Duodenal mucosa (tissue), 2 donors: ENCODE results near the gene ANKRD44.

Experiments used
- H3K27ac ChIP-seq: one replicate; pipeline ENCODE4 v1.7.0; 2013; ENCODE audit warnings: low read depth, low read length
- H3K27me3 ChIP-seq, 2 donors: one replicate each; pipeline ENCODE4 v1.7.0; 2013; ENCODE audit warnings: low read length in 2 of 2, control low read depth in 1 of 2; ENCODE audit not compliant: insufficient read depth in 2 of 2, control insufficient read depth in 1 of 2
- H3K36me3 ChIP-seq, 2 donors: one replicate each; pipeline ENCODE4 v1.7.0; 2013; ENCODE audit warnings: low read length in 2 of 2, control low read depth in 1 of 2; ENCODE audit not compliant: insufficient read depth in 2 of 2, control insufficient read depth in 1 of 2
- H3K4me1 ChIP-seq, 2 donors: one replicate each; pipeline ENCODE4 v1.7.0; 2013; ENCODE audit warnings: low read length in 2 of 2, control low read depth in 1 of 2; ENCODE audit not compliant: insufficient read depth in 2 of 2, control insufficient read depth in 1 of 2
- H3K4me3 ChIP-seq, 2 donors: one replicate each; pipeline ENCODE4 v1.7.0; 2013; ENCODE audit warnings: low read length in 2 of 2, low read depth in 1 of 2
- H3K9ac ChIP-seq, 2 donors: one replicate each; pipeline ENCODE4 v1.7.0; 2013; ENCODE audit warnings: low read length in 2 of 2, low read depth in 1 of 2
- H3K9me3 ChIP-seq, 2 donors: one replicate each; pipeline ENCODE4 v1.7.0; 2013; ENCODE audit warnings: low read length in 2 of 2, control low read depth in 1 of 2; ENCODE audit not compliant: control insufficient read depth in 1 of 2

The ANKRD44 gene

DNA sequence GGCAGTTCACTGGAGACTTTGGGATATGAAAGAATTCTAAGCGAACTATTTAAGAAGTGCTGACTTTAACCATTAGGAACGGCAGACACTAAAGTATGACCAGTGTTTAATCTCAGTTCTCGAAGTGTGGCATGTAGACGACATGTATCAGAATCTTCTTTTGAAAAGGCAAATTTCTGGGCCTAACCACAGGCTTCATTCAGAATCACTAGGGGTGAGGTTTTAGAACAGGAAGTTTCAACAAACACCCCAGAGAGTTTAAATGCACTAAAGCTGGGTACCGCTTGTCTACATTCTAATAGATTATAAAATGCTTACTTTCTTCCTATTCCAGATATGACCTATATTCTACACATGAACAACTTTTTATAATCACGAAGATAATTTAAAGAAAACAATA lies 180.3 kb downstream of the ANKRD44 start:
- no peak overlapping the region for H3K4me3 ChIP-seq
- H3K36me3 ChIP-seq: no peaks in the 10 kb centered on the region
- H3K4me1 ChIP-seq: peaks cover 0 to 5% of the 10 kb centered on the region in 2 donors
- H3K9ac ChIP-seq: no peak overlapping the region
- H3K27me3 ChIP-seq: no peaks in the 10 kb centered on the region
- no peak overlapping the region for H3K27ac ChIP-seq
- H3K9me3 ChIP-seq: no peaks in the 10 kb centered on the region

- H3K4me1 ChIP-seq: peaks cover 0 to 5% of the 10 kb centered on the region in 2 donors
- no peak overlapping the region for H3K9ac ChIP-seq
- no peak overlapping the region for H3K27ac ChIP-seq
- no peaks in the 10 kb centered on the region for H3K9me3 ChIP-seq
- H3K27me3 ChIP-seq: no peaks in the 10 kb centered on the region
- H3K4me3 ChIP-seq: no peak overlapping the region
- H3K36me3 ChIP-seq: peaks cover 0 to 3% of the 10 kb centered on the region in 2 donors
Observed at GRCh38 chr2:197128897-197129296, 181.7 kb downstream of the ANKRD44 start.

- H3K27ac ChIP-seq: no peak overlapping the region
- H3K9ac ChIP-seq: no peak overlapping the region
- no peaks in the 10 kb centered on the region for H3K9me3 ChIP-seq
- peaks cover 0 to 5% of the 10 kb centered on the region in 2 donors for H3K4me1 ChIP-seq
- H3K4me3 ChIP-seq: no peak overlapping the region
- peaks cover 0 to 3% of the 10 kb centered on the region in 2 donors for H3K36me3 ChIP-seq
- no peaks in the 10 kb centered on the region for H3K27me3 ChIP-seq
Observed at GRCh38 chr2:197128126-197128525, 182.5 kb downstream of the ANKRD44 start.

DNA sequence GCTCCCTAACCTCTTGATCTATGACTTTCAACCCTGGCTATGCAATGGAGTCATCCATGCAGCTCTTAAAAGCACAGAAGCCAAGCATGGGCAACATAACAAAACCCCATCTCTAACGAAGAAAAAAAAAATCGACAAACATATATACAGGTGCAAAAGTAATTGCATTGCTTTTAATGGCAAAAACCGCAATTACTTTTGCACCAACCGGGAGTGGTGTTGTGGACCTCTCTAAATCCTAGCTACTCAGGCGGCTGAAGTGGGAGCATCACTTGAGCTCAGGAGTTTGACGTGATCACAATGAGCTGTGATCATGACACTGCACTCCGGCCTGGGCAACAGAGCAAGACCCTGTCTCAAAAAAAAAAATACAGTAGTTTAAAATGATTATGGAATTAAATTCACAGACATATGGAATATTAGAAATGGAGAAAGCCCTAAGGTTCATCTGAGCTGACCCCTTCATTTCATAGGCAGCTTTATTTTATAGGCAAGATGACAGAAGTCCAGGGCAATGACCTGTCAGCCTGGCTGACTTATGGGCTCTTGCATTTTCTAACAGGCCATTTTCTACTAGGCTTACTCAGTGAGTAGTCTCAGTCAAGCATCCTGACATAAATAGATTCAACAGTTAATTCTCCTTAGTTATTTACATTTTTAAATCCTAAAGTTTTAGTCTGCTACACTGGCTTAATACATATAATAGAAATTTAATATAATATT lies 183.8 kb downstream of the ANKRD44 start:
- Histone ChIP-seq H3K27ac (no peak overlapping the region), H3K27me3 (no peaks in the 10 kb centered on the region), H3K36me3 (peaks cover 3% of the 10 kb centered on the region in 2 donors), H3K4me1 (peaks cover 0 to 5% of the 10 kb centered on the region in 2 donors), H3K9me3 (no peaks in the 10 kb centered on the region), H3K9ac (no peak overlapping the region), H3K4me3 (no peak overlapping the region)

DNA sequence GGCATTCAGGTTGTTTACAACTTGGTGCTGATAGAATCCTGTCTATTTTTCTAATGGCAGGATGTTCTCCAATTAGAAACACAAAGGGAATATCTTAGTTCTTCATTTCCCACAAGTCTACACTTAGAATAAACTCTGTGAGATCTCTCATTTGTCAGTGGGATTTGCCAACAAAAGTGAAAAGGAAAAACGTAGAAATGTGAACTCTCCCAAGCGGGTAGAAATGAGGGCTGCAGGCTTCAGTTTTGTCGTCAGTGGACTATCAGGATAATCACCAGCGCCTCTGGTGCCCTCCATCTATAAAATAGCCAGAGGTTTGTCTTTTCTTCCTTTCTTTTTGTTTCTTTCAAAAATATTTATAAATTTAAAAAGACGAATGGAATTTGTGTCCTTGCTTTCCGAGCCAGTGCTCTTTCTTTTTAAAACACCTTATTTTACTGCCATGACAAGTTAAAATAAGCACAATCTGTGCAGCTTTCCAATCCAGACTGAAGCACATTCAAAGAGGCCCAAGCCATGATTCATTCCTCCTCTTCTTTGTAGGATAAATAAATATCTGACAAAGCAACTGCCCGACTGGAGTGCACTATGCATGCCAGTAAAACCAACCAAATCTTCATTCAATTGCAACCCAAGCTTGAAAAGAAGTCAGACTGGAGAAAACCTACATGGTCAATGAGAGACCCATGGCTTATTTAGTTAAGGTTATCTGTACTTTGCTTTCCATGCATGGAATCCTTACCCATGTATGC lies 185.8 kb downstream of the ANKRD44 start:
- H3K27ac ChIP-seq: no peak overlapping the region
- peaks cover 3 to 14% of the 10 kb centered on the region in 2 donors for H3K36me3 ChIP-seq
- H3K4me3 ChIP-seq: no peak overlapping the region
- H3K4me1 ChIP-seq: peaks cover 0 to 3% of the 10 kb centered on the region in 2 donors
- H3K27me3 ChIP-seq: no peaks in the 10 kb centered on the region
- no peaks in the 10 kb centered on the region for H3K9me3 ChIP-seq
- H3K9ac ChIP-seq: no peak overlapping the region

DNA sequence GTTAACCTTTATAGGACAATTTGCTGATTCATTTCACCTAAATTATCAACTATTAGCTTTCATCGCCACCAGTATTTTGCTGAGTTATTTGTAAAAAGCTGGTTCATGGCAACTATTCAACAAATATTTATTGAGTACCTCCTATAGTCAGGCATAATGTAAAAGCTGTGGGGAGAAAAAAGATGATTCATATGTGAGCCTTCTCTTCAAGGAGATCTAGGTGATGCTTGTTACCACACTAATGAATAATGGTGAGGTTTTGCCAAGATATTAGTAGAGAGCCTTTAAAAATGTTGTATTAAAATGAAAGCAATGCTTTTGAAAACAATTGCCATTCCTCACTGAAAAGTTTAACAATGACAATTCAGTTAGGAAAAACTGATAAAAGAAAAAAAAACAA lies 187.8 kb downstream of the ANKRD44 start:
- Histone ChIP-seq H3K9me3 (no peaks in the 10 kb centered on the region), H3K4me3 (no peak overlapping the region), H3K27ac (no peak overlapping the region), H3K9ac (no peak overlapping the region), H3K4me1 (no peaks in the 10 kb centered on the region), H3K27me3 (no peaks in the 10 kb centered on the region), H3K36me3 (peaks cover 6 to 16% of the 10 kb centered on the region in 2 donors)

DNA sequence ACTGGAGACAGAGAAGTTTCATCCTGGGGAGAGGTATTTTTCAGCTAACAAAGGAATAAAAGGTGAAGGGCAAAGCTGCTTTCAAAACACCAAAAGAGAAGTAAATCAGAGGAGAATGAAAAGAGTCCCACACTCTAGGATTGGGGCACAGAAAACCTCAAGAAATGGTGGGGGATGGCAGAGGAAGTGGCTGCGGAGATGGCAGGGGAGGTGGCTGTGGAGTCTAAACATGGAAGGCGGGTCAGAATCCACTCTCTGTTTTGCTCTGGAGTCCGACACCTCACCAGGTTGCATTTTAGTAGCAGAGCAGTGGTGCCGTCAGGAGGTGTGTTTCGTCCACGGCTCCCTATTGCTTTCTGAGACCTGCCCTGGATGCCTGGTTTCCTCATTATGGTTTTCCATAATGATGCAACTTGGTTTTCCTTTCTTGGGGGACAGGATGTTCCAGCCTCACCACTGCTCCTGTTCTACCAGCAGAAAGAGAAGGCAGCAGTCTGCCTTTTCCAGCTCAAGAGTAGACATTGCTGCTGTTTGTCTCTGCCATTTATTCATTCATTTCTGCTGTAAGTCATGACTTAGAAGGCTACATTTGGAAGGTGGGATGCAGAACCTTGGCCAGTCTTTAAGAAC lies 188.7 kb downstream of the ANKRD44 start:
- no peaks in the 10 kb centered on the region for H3K4me1 ChIP-seq

GRCh38 chr2:197121255-197121654 lies 189.3 kb downstream of the ANKRD44 start:
- no peak overlapping the region for H3K27ac ChIP-seq
- H3K9me3 ChIP-seq: no peaks in the 10 kb centered on the region
- peaks cover 6 to 16% of the 10 kb centered on the region in 2 donors for H3K36me3 ChIP-seq
- no peak overlapping the region for H3K9ac ChIP-seq
- H3K4me1 ChIP-seq: no peaks in the 10 kb centered on the region
- no peaks in the 10 kb centered on the region for H3K27me3 ChIP-seq
- H3K4me3 ChIP-seq: no peak overlapping the region

More for the DNA sequence above, 188.7 kb downstream of the ANKRD44 start:
- H3K4me3 ChIP-seq: no peak overlapping the region
- H3K27ac ChIP-seq: no peak overlapping the region
- H3K9ac ChIP-seq: no peak overlapping the region
- peaks cover 6 to 16% of the 10 kb centered on the region in 2 donors for H3K36me3 ChIP-seq
- H3K9me3 ChIP-seq: no peaks in the 10 kb centered on the region
- H3K27me3 ChIP-seq: no peaks in the 10 kb centered on the region

DNA sequence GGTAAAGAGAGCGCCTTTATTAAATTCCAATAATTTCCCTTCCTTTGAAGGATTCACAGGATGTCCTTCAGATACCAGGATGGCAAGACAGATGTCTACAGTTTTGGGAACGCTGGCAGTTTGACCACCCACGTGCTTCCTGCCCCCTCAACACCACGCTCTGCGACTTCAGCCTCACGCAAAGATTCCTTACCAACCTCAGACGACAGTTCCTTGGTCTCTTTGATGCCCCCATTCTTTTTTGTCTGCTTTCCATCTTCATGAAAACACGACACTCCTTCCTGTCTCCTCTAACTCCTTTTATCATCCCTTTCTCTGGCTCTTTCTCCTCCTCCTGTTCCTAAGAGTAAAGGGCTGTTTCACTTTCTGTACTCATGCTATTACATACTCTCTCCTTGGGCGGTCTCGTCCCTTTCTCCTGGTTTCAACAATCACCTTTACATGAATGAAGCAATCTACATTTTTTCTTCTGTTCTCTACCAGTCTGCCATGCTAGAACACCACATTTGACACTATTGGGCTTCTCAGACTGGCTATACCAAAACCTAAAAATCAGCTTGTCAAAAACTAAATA lies 194.2 kb downstream of the ANKRD44 start:
- Histone ChIP-seq H3K4me3 (no peak overlapping the region), H3K27ac (no peak overlapping the region), H3K9me3 (no peaks in the 10 kb centered on the region), H3K36me3 (peaks cover 3 to 10% of the 10 kb centered on the region in 2 donors), H3K9ac (no peak overlapping the region), H3K27me3 (no peaks in the 10 kb centered on the region), H3K4me1 (peaks cover 0 to 3% of the 10 kb centered on the region in 2 donors)

DNA sequence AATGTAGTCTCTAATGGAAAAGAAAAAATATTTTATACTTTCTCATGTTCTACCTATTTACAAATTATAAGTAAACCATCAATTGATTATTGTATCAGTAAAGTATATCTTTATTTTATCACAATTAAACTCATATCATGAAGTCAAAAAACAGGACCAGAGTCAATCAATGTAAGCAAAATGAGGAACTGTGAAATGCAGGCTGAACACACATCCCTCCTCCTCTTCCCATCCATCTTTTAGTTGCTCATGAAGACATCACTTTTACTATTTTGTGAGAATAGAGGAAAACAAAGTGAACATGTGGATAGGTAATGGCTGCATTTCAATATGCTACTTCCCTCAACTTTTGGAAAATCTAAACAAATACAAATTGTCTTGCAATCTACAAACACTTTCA lies 195.3 kb downstream of the ANKRD44 start:
- no peak overlapping the region for H3K9ac ChIP-seq
- no peaks in the 10 kb centered on the region for H3K27me3 ChIP-seq
- no peaks in the 10 kb centered on the region for H3K9me3 ChIP-seq
- H3K27ac ChIP-seq: no peak overlapping the region
- H3K36me3 ChIP-seq: peaks cover 3 to 6% of the 10 kb centered on the region in 2 donors
- no peak overlapping the region for H3K4me3 ChIP-seq
- H3K4me1 ChIP-seq: peaks cover 0 to 3% of the 10 kb centered on the region in 2 donors
